Memory B cell (primary cell): ENCODE data around the gene OXTR.

ENCODE experiments used
- ATAC-seq: fragments of 150-1000 bp; cut with Tn5 transposase; 2 replicates; pipeline ENCODE4 v1.10.0; 2021; ENCODE audit warnings: low read depth, mild to moderate bottlenecking, moderate library complexity
- DNase-seq, 2 donors: peaks; one replicate each; pipeline ENCODE4 v3.0.0; 2022; ENCODE audit warnings: low spot score in 2 of 2
- H3K27ac Mint-ChIP-seq: one replicate; pipeline ENCODE4 v1.8.0; 2022; ENCODE audit warnings: mild to moderate bottlenecking, moderate library complexity, mixed read lengths
- H3K27me3 Mint-ChIP-seq: one replicate; pipeline ENCODE4 v1.8.0; 2022; ENCODE audit warnings: mixed read lengths
- H3K36me3 Mint-ChIP-seq: one replicate; pipeline ENCODE4 v1.8.0; 2022; ENCODE audit warnings: mild to moderate bottlenecking, mixed read lengths
- H3K4me1 Mint-ChIP-seq: one replicate; pipeline ENCODE4 v1.8.0; 2022; ENCODE audit warnings: mixed read lengths
- H3K4me3 Mint-ChIP-seq: one replicate; pipeline ENCODE4 v1.8.0; 2022; ENCODE audit warnings: mild to moderate bottlenecking, moderate library complexity, mixed read lengths
- H3K9me3 Mint-ChIP-seq: one replicate; pipeline ENCODE4 v1.8.0; 2022; ENCODE audit warnings: mixed read lengths

OXTR gene

GRCh38 chr3:8777978-8778267, 8.5 kb upstream of the OXTR start:
- H3K4me1 Mint-ChIP-seq: peaks cover 4% of the 10 kb centered on the region
- ATAC-seq (no peak), DNase-seq (no peak)
- H3K27me3 Mint-ChIP-seq: peaks cover 16% of the 10 kb centered on the region
- peaks cover 3% of the 10 kb centered on the region for H3K9me3 Mint-ChIP-seq
- no peak overlapping the region for H3K4me3 Mint-ChIP-seq
- H3K27ac Mint-ChIP-seq: no peak overlapping the region
- H3K36me3 Mint-ChIP-seq: no peaks in the 10 kb centered on the region

GRCh38 chr3:8777201-8777977, 8.0 kb upstream of the OXTR start:
- H3K27ac Mint-ChIP-seq: no peak overlapping the region
- DNase-seq: no peak
- H3K36me3 Mint-ChIP-seq: no peaks in the 10 kb centered on the region
- H3K27me3 Mint-ChIP-seq: peaks cover 18% of the 10 kb centered on the region
- peaks cover 3% of the 10 kb centered on the region for H3K9me3 Mint-ChIP-seq
- ATAC-seq: no peak
- no peak overlapping the region for H3K4me3 Mint-ChIP-seq
- peaks cover 4% of the 10 kb centered on the region for H3K4me1 Mint-ChIP-seq

GRCh38 chr3:8776406-8776805, 7.0 kb upstream of the OXTR start:
- peaks cover 21% of the 10 kb centered on the region for H3K27me3 Mint-ChIP-seq
- ATAC-seq (no peak), DNase-seq (no peak)
- H3K9me3 Mint-ChIP-seq: peaks cover 3% of the 10 kb centered on the region
- no peak overlapping the region for H3K4me3 Mint-ChIP-seq
- no peak overlapping the region for H3K27ac Mint-ChIP-seq
- H3K36me3 Mint-ChIP-seq: no peaks in the 10 kb centered on the region
- peaks cover 4% of the 10 kb centered on the region for H3K4me1 Mint-ChIP-seq

DNA sequence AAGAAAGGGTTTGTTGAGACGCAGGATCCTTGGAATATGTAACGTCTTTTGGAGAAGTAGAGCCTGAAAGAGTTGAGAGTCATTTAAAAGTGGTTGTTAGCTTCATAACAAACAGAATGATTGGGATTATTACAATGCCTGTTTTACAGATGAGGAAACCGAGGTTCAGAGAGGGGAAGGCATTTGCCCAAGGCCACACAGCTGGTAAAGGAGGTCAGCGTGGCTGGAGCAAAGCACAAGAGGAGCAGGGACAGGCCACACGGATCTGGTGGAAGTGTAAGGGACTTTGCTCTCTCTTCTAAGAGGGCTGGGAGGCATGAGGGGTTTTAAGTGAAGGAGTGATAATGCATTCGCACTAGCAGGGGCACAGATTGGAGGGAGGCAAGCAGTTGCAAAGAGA, 6.2 kb upstream of the OXTR start:
- Mint-ChIP-seq H3K9me3 (peaks cover 3% of the 10 kb centered on the region), H3K27me3 (peaks cover 21% of the 10 kb centered on the region), H3K27ac (no peak overlapping the region), H3K36me3 (no peaks in the 10 kb centered on the region), H3K4me1 (peaks cover 4% of the 10 kb centered on the region), H3K4me3 (no peak overlapping the region)
- ATAC-seq: no peak
- DNase-seq: no peak

- H3K4me3 Mint-ChIP-seq: no peak overlapping the region
- peaks cover 21% of the 10 kb centered on the region for H3K27me3 Mint-ChIP-seq
- ATAC-seq (no peak), DNase-seq (no peak)
- H3K27ac Mint-ChIP-seq: no peak overlapping the region
- peaks cover 4% of the 10 kb centered on the region for H3K4me1 Mint-ChIP-seq
- peaks cover 3% of the 10 kb centered on the region for H3K9me3 Mint-ChIP-seq
- H3K36me3 Mint-ChIP-seq: no peaks in the 10 kb centered on the region
Measured at GRCh38 chr3:8775181-8775580, 5.8 kb upstream of the OXTR start.

GRCh38 chr3:8773941-8774542, 4.6 kb upstream of the OXTR start:
- H3K9me3 Mint-ChIP-seq: peaks cover 3% of the 10 kb centered on the region
- H3K4me3 Mint-ChIP-seq: no peak overlapping the region
- peaks cover 10% of the 10 kb centered on the region for H3K4me1 Mint-ChIP-seq
- no peaks in the 10 kb centered on the region for H3K36me3 Mint-ChIP-seq
- DNase-seq (peak in 1 of 2 donors; percentile 5), ATAC-seq (no peak)
- no peak overlapping the region for H3K27ac Mint-ChIP-seq
- H3K27me3 Mint-ChIP-seq: peaks cover 24% of the 10 kb centered on the region

DNA sequence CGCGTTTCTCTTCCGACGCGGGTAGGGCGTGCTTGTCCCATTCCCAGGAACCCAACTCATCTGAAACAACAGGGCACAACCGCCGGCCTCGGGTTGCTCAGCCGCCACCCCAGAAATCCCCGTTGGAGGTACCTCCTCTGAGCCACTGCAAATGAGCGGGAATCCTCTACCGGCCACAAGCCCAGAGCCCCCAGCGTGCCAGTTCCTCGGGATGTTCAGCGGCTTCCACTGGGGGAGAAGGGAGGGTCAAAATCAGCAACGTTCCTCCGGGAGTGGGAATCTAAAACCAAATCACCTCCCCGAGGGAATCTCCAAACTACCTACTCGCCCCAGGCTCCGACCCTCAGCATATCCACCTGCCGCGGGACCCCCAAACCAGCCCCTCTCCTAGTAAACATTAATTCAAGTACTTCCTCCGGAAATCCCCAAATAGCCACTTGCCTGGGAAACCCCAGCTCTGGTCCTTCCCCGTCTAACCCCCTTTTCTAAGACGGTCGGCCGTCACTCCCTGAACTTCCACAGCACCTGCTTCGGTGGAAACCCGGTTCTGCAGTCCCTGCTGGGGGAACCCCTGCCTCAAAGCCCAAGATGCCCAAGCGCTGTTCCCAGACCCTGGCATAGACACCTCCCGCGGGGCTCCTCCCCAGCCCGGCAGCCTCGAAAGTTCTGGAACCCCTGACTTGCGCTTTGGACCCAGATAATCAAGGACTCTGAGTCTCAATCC, 887 bp downstream of the OXTR start:
- DNase-seq: no peak
- Mint-ChIP-seq H3K4me1 (peaks cover 10% of the 10 kb centered on the region), H3K27ac (peak overlapping the region; percentile 26), H3K9me3 (peaks cover 3% of the 10 kb centered on the region), H3K4me3 (peak overlapping the region; percentile 70), H3K27me3 (peaks cover 11% of the 10 kb centered on the region), H3K36me3 (no peaks in the 10 kb centered on the region)
- peak; percentile 35 for ATAC-seq

GRCh38 chr3:8767667-8768363, 1.6 kb downstream of the OXTR start:
- DNase-seq: no peak

DNA sequence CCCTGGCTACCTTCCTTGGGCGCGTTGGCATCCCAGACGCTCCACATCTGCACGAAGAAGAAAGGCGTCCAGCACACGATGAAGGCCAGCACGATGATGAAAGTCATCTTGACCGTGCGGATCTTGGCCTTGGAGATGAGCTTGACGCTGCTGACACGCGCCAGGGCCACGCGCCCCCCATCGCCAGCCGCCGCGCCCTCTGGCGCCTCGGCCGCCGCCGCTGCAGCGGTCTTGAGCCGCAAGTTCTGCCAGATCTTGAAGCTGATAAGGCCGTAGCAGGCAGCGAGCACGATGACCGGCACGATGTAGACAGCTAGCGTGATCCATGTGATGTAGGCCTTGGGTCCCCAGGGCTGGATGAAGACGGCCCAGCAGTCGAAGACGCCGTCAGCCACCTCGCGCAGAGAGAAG, 2.2 kb downstream of the OXTR start:
- H3K27me3 Mint-ChIP-seq: peaks cover 11% of the 10 kb centered on the region
- no peak overlapping the region for H3K27ac Mint-ChIP-seq
- H3K4me3 Mint-ChIP-seq: peak overlapping the region; percentile 51
- no peaks in the 10 kb centered on the region for H3K9me3 Mint-ChIP-seq
- H3K4me1 Mint-ChIP-seq: peaks cover 10% of the 10 kb centered on the region
- DNase-seq (no peak), ATAC-seq (no peak)
- no peaks in the 10 kb centered on the region for H3K36me3 Mint-ChIP-seq

More at GRCh38 chr3:8767667-8768363, 1.6 kb downstream of the OXTR start:
- H3K4me1 Mint-ChIP-seq: peaks cover 10% of the 10 kb centered on the region
- peak overlapping the region; percentile 53 for H3K4me3 Mint-ChIP-seq
- peak; percentile 47 for ATAC-seq
- no peaks in the 10 kb centered on the region for H3K9me3 Mint-ChIP-seq
- H3K36me3 Mint-ChIP-seq: no peaks in the 10 kb centered on the region
- peaks cover 11% of the 10 kb centered on the region for H3K27me3 Mint-ChIP-seq
- no peak overlapping the region for H3K27ac Mint-ChIP-seq

DNA sequence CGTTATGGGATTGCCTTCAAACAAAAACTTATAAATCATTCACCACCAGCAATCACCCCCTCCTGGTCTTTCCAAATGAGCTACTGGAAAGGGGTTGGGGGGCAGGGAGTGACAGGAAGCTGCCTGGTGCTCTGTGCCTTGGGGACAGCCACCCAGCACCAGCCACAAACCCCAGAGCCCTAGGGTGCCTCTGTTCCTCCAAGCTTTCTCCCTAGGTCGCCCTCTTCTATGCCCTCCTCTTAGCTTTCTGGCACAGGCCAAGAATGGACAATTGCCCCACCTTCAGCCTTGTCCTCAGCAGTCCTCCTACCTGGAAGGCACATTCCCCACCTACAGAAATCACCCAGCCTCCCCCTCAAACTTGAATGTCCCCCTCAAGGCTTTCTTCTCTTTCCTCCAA, 3.3 kb downstream of the OXTR start:
- Mint-ChIP-seq H3K4me3 (no peak overlapping the region), H3K27me3 (peaks cover 7% of the 10 kb centered on the region), H3K27ac (no peak overlapping the region)

GRCh38 chr3:8765528-8765927, 3.9 kb downstream of the OXTR start:
- no peak for DNase-seq
- H3K4me3 Mint-ChIP-seq: no peak overlapping the region
- no peak overlapping the region for H3K27ac Mint-ChIP-seq
- H3K4me1 Mint-ChIP-seq: peaks cover 10% of the 10 kb centered on the region
- H3K27me3 Mint-ChIP-seq: peaks cover 8% of the 10 kb centered on the region
- ATAC-seq: no peak
- no peaks in the 10 kb centered on the region for H3K9me3 Mint-ChIP-seq
- H3K36me3 Mint-ChIP-seq: no peaks in the 10 kb centered on the region

More for the DNA sequence above, 3.3 kb downstream of the OXTR start:
- no peak for ATAC-seq
- Mint-ChIP-seq H3K4me1 (peaks cover 10% of the 10 kb centered on the region), H3K36me3 (no peaks in the 10 kb centered on the region), H3K9me3 (no peaks in the 10 kb centered on the region)
- DNase-seq: no peak

DNA sequence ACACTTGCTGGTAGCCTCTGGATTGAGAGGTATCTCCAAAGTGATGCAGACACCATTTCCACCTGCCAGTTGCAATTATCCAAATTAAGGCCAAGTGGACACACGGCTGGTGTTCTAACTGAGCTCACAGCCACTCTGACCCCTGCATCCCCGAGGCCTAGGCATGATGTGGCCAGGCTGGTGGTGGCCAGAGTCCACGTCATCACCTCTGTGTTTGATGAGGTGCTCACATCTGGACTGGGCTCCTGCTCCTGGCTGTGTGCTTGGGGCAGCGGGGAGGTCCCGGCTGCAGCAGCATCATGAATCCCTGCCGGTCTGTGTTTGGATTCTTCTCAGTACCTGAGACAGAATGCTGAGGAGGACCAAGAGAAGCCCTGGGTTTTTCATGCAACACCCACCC, 4.9 kb downstream of the OXTR start:
- peaks cover 6% of the 10 kb centered on the region for H3K27me3 Mint-ChIP-seq
- no peaks in the 10 kb centered on the region for H3K36me3 Mint-ChIP-seq
- H3K9me3 Mint-ChIP-seq: no peaks in the 10 kb centered on the region
- ATAC-seq: no peak
- DNase-seq: no peak
- H3K27ac Mint-ChIP-seq: no peak overlapping the region
- no peak overlapping the region for H3K4me3 Mint-ChIP-seq
- H3K4me1 Mint-ChIP-seq: peaks cover 8% of the 10 kb centered on the region

DNA sequence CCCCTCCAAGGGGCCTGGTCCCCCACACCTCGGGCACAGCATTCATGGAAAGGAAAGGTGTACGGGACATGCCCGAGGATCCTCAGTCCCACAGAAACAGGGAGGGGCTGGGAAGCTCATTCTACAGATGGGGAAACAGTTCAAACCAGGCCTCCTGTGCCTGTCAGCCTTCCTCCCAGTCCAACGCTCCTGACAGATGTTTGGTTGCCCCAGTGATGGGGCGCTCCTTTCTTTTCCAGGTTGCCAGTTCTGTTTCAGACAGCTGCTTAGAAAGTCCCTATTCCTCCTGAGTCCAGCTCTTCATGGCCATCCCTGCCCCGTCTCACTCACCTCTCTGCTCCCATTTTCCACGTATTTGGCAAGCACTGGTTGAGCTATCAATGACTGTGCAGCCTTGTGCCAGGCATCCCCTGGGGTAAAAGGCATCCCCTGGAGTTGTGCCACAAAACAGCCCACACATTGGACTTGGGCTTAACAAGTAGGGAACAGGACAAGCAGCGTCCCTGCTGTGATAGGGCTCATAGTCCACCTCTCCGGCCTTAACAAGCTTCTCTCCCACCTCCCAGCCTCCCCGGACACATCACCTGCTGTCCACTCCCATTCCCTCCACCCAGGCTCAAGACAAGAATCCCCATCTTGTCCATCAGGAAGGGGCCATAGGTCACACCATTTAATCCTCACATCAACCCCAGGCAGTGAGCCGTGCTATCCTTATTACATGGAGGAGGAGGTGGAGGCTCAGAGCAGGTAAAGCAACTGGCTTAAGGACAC, 6.6 kb downstream of the OXTR start:
- H3K4me1 Mint-ChIP-seq: no peaks in the 10 kb centered on the region
- H3K36me3 Mint-ChIP-seq: no peaks in the 10 kb centered on the region
- peaks cover 8% of the 10 kb centered on the region for H3K27me3 Mint-ChIP-seq
- no peak overlapping the region for H3K4me3 Mint-ChIP-seq
- ATAC-seq: no peak
- H3K9me3 Mint-ChIP-seq: no peaks in the 10 kb centered on the region
- no peak for DNase-seq
- no peak overlapping the region for H3K27ac Mint-ChIP-seq
